ENCODE measurements around the gene DOCK2. TPM values are rescaled to one million over a fixed set of nuclear protein-coding genes. Genes with fewer than 3 reads are reported as not detected.

Gene DOCK2
- 3.0 and 3.4 TPM in 2 replicates for total RNA-seq

GRCh38 chr5:169637085-169637548 is at the start of gene DOCK2:
Gene DOCK2, plus strand, starts transcription at chr5:169637275. Its CDS starts 52 bp downstream, at chr5:169637327.

DNA sequence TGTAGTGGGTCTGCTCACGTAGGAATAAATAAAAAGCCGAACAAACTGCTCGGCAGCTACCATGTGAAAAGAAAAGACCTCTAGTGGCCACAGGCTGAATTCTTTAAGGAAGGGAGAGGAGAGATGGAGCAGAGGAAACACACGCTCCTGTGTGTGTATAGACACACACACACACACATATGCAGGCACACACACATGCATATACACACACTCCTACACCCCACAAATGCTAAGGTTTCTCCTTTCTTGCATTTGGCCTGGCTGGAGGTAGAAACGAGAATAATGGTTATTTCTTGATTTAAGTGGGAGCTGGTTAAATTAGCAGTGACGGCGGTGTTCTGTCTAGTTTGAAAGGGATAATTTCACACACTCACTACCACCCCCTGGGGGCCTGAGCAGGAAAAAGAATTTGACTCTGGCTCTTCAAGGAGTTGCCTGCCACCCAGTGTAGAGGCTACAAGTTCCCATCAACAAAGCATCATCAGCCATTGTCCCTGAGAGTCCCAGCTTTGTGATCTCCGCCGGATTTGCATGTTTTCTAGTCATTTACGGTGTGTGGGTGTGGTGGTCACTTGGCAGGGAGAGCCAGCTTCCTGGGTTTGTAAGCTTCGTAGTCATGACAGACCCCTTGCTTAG is 343.5 kb downstream of the DOCK2 start, which contains the start of gene INSYN2B:
Gene INSYN2B (minus strand): TSS at position 78 of the 636 bp plus-strand sequence. CDS start 96,597 bp downstream, outside the sequence.

DNA sequence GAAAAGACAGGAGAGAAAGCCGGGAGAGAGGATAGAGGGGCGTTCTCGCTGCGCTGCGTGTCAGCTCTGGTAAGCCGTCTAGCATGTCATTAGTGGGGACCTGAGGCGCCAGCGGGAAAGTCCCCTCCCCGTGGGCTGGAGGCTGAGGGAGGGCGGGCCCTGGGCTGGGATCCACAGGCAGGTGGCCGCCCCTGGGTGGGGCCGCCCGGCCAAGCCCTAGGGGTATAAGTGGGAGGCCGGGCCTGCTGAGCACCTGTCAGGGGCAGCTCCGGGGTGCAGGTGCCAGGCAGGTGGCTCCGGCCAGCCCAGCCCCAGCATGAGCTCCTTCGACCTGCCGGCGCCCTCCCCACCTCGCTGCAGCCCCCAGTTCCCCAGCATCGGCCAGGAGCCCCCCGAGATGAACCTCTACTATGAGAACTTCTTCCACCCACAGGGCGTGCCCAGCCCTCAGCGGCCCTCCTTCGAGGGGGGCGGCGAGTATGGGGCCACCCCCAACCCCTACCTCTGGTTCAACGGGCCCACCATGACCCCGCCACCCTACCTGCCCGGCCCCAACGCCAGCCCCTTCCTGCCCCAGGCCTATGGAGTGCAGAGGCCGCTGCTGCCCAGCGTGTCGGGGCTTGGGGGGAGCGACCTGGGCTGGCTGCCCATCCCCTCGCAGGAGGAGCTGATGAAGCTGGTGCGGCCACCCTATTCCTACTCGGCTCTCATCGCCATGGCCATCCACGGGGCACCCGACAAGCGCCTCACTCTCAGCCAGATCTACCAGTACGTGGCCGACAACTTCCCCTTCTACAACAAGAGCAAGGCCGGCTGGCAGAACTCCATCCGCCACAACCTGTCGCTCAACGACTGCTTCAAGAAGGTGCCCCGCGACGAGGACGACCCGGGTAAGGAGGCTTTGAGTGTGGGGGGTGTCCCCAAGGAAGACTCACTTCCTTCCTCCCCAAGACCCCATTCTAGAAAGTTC is 468.9 kb downstream of the DOCK2 start, which contains the start of gene FOXI1:
Gene FOXI1 (plus strand): TSS at position 256 of the 970 bp plus-strand sequence. CDS start 61 bp downstream, at position 317.

Other genes starting within 250 kb of the DOCK2 start
- 22.0 and 39.3 TPM in 2 replicates for gene SPDL1, start 53.5 kb upstream of the DOCK2 start, total RNA-seq